UCSD-AML1 (cell line): ENCODE measurements around the gene GNGT1.

Experiments
- DNase-seq: peaks from one replicate; lab custom pipeline; 2025; ENCODE audit not compliant: unreplicated experiment; lab: John Stamatoyannopoulos, UW

Gene GNGT1

DNA sequence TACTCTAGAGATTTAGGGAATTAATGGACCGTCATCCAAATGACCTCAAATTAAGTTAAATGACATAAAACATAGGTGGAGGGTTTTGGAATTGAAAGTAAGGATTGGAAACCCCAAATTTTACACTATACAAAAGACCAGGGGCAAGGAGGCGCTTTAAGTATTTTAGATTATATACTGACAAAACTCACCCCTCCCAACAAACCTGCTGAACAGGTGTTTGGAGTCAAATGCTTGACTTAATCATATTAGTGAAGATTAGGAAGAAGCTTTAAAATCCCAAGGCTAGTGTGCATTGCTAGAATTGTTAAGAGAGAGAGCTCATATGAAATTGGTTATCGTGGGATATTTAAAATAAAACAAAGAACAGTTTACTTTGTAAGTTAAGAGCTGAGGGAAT lies at the start of gene GNGT1:
Gene GNGT1, plus strand, starts transcription at position 301 of the 400 bp plus-strand sequence. CDS start 180 bp downstream, outside the sequence.
- no peak for DNase-seq

DNA sequence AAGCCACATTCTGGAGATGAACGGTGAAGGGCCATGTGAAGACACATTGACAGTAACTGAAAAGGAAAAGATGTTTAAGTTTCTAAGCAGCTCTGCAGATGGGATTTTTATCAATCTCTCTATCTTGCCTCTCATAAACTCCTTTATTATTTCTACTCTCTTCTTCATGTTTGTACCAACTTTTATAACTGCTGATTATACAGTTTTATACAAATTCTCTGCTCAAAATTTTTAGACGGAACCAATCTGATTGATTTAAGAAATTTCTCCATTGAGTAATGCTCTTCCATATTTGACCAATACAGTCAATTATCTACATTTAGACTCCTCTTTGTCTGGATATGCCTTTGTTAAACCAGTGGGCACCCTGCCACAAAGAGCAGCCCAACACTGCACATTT lies 47.5 kb upstream of the GNGT1 start:
- DNase-seq, result no peak

DNA sequence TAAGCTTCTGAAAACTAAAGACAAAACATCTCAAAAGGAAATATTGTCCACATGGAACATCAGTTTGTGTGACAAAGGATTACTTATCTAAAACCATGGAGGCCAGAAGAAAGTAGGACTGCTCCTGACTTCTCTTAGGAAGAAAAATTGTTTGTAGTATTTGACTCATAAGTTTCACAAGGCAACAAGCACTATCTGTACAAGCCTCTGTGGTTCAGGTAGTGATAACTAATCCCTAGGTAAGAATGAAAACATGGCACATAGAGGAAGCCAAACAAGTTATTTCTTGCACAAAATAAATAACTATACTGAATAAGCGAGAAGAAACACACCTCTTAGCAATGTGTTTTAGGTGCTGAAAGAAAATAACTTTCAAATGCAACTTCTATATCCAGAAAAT lies 46.1 kb upstream of the GNGT1 start:
- DNase-seq, result no peak

DNA sequence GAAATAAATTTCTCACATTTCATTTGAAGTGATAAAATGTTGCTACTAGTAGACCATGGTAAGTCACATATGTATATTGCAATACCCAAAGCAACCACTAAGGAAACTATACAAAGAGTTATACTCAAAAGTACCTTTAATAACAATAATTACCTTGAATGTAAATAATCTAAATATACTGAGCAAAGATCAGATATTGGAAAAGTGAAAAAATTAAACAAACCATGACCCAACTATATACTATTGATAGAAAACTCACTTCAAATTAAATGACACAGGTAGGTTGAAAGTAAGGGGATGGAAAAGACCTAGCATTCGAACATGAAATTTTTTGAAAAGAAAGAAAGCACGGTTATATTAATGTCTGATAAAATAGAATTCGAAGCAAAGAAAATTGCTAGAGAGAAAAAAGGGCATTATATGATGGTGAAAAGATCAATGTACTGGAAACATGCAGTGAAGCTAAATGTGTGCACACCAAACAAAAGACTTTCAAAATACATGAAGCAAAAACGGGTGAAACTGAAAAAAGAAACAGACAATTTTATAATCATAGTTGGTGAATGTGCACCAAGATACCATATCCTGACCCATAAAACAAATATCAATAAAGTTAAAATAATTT lies 44.9 kb upstream of the GNGT1 start:
- no peak for DNase-seq

DNA sequence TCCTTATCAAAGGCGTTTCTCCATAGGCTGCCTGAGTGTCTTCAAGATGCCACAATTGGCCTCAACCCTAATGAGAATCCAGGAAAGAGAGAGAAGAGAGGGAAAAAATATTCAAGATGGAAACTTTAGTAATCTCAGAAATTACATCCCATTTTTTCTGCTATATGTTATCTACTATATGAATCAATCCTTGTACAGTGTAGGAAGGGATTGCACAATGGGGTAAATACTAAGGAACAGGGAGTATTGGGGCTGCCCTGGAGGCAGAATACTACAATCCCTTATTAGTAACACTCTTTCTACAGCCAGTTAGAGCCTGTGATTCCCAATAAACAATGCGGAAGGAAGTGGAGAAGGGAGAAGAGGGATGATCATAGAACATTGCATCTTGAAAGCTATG lies 43.7 kb upstream of the GNGT1 start:
- no peak for DNase-seq

DNA sequence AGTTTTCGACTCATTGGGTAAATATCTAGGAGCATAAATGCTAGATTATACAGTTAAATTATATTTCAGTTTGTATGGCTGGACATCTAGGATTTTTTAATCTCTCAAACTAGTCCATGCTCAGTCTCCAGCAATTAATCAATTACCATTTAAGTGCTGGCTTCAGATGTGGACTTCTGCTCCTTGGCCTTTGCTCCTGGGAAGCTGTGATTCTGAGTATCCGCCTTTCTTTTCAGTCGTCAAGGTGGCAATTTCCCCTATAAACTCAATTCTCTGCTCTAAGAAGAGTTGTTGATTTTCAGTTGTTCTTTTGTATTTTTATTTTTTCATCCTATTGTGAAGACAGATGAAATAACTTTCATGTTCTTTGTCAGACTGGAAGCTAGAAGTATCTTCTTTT lies 39.5 kb upstream of the GNGT1 start:
- DNase-seq, result no peak

DNA sequence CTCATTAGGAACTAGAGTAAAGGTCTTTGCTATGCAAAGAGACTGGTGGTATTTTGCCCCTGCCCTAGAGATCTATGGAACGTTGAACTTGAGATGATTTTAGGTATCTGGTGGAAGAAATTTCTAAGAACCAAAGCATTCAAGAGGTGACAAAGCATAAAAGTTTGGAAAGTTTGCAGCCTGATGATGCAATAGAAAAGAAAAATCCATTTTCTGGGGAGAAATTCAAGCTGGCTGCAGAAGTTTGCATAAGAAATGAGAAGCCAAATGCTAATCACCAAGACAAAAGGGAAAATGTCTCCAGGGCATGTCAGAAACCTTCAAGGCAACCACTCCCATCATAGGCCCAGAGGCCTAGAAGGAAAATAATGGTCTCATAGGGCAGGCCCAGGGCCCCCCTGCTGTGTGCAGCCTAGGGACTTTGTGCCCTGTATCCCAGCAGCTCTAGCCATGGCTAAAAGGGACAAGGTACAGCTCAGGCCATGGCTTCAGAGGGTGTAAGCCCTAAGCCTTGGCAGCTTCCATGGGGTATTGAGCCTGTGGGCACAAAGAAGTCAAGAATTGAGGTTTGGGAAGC lies 32.3 kb upstream of the GNGT1 start:
- no peak for DNase-seq

DNA sequence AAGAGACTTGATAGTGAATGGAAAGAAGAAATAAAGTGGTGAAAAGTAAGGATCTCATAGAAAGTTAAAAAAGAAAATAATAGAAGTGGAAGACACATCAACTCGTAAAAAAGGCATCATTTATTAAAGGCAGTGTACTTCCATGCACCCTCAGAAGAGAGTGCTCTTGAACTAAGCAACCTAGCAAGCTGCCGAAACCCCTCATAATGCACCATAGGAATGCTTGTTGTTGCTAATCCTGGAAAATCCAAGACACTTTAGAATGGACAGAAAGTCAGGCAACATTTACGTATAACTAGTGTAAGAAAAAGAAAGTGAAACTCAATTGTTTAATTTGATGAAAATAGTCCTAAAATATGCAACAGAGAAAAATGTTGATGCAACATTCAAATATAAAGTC lies 28.6 kb upstream of the GNGT1 start:
- no peak for DNase-seq

DNA sequence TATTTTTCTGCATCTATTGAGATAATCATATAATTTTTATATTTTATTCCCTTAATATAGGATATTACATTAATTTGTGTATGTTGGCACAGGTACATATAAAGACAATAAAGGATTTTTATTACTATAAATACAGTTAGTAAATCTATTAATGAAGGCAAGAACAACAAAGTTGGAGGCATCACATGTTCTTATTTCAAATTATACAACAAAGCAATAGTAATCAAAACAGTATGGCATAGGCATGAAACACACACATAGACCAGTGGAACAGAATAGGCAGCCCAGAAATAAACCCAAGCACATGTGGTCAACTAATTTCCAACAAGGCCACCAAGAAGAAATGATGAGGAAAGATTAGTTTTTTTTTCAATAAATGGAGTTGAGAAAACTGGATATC lies 27.0 kb upstream of the GNGT1 start:
- no peak for DNase-seq

DNA sequence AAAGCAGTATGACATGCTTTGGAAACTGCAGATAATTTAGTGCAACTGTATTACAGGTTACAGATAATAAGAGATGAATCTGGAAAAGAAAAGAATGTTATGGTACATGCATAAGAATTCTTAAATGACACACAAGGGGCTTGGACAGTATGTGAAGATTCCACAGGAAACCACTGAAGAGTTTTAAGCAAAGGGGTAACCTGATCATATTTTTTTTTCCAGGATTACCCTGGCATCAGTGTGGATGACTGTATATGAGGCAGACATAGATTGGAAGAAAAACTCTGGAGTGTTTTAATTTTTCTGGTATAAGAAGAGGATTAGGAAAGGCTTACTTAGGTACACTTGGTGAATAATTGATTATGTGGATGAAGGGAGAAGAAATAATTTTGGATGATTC lies 23.9 kb upstream of the GNGT1 start:
- no peak for DNase-seq

DNA sequence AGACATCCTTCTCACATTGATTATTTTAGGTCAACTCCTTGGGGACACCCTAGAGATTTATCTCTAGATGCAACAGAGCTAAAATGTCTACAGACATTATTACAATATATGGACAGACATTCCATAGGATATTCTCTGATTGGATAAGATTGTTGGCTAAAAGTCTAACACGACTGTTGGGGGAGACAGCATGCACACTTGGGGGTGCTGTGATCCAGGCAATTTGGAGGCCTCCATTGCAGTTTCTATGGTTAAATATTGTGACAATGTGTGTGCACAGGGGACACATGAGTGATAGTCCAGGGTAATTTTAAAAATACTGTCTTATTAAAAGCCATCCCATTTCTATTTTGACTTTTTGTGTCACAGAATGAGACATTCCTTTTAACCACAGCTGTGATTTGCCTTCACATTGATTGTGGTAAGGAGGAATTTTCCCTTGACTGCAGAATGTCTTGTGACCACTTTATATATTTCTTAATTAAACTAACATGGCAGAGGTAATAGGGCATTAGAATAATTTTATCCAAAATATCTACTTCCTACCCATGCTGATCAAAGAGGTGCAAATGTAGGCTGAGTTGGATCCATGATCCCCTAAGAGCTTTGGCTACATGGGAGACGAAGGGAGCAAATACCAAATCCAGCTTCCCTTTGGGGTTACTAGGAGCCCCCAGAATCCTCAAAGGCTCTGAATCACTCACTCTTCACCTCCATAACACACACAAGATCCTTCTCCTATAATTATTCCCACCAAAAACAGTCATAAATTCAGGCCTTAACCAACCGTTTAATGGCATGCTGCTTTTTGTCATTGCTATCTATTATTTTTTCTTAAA lies 23.1 kb upstream of the GNGT1 start:
- no peak for DNase-seq

DNA sequence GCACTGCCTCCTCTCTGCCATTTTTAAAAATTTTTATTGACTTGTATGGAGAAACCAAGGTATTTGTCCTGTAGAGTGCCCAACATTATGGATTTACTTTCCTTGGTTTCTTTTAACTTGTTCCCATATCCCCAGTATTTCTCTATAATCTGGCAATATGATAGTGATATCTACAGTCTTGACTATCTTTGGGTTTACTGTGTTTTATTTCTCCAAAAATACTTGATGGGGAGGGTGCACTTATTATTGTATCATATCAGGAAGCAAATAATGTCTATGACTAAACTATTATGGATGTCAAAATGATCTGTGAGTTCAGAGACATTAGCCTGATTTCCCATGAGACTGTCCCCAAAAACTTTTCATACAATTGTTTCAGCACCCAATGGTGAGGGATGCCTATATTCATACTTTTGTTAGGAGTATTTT lies 22.4 kb upstream of the GNGT1 start:
- no peak for DNase-seq

DNA sequence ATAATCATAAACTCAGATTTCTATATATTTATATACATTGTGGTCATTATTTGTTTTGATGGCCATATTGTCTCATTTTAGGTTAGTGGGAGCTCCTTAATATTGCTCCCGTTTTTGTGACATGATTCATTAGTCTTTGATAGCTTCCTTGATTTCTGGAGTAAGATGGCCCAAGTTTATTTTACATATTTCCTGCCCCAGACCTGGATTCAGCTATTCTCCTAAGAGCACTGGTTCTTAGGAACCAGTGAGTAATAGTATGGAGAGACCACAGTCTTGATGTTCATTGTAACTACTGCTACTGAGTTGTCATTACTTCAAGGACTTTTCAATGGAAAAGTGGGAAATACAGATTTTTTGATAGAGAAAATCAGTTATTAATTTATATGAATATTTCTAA lies 21.8 kb upstream of the GNGT1 start:
- no peak for DNase-seq

DNA sequence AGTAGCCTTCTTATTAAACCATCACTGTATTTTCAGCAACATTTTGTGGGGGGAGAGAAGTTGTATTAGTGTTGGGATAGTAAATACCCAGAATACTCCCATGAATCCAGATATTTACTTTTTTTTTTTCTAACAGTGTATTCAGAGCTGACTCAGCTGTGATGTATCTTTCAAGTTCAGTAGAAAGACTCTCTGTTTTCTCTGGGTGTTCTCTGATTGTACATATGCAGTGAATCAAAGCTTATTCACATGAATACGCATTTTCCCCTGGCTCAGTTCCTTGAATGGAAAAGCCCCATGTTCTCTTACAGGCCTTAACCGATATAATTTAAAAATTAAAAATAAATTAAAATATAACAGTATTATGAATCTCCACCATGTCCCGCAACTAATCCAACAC lies 17.1 kb upstream of the GNGT1 start:
- DNase-seq, result no peak

DNA sequence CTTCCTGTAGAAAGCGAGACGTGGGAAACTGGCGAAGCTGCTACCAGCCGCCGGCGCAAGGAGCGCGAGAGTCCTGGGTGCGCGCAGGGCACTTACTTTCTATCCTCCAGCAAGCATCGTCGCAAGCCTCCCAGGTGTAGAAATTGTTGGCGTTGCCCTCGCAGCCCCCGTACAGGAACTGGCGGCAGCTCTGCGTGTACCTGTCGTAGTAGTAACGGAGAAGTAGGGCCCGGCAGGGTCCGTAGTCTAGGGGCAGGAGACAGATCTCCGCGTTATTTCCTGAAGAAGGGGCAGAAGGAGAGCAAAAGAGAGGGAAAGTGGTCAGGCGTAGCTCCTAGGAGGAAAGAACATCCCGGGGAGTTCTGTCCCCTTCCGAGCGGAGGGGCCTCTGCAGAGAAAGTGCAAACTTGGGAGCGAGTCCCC lies 16.3 kb upstream of the GNGT1 start:
- DNase-seq, result no peak

DNA sequence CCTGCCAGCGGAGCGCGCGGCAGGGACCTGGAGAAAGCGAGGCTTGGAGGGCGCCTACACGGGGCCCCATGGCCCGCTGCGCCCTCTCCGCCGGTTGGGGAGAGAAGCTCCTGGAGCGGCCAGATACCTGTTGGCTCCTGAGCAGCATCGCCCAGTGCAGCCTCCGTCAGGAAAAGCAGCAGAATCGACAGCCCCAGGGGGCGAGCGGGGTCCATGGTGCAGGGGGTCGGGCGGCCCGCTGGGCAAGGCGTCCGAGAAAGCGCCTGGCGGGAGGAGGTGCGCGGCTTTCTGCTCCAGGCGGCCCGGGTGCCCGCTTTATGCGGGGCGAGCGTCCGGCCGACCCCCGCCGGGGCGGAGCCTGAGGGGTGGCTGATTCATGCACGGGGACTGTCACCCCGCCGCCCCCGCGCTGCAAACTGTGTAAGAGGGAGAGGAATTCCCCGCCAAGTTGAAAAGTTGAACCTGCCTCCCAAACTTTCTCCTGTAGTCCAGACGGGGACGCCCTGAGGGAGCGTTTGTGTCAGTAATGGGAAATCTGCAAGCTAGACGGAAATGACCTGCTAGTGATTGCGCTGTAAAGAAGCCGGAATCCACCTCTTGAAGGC lies 15.8 kb upstream of the GNGT1 start, which contains the start of gene TFPI2:
Gene TFPI2, minus strand, starts transcription at position 290 of the 605 bp plus-strand sequence. Its CDS starts 75 bp downstream, at position 215.
- no peak for DNase-seq

DNA sequence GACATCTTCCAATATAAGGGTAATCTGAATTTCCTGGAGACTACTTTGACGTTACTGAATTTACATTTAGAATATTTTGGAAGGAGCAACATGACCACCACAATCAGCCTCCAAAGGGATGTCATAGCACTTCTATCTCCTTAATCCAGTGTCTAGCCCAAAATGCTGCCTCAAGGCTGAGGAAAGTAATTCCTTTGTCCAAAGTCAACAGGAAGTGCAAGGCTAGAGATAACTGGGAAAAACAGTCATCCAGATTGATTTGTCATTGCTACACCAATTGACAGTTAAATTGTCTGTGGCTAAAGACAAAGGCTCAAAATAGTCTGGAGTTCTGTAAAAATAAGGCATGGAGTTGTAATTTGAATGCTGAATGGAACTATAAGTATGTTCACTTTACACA lies 11.9 kb upstream of the GNGT1 start:
- no peak for DNase-seq

DNA sequence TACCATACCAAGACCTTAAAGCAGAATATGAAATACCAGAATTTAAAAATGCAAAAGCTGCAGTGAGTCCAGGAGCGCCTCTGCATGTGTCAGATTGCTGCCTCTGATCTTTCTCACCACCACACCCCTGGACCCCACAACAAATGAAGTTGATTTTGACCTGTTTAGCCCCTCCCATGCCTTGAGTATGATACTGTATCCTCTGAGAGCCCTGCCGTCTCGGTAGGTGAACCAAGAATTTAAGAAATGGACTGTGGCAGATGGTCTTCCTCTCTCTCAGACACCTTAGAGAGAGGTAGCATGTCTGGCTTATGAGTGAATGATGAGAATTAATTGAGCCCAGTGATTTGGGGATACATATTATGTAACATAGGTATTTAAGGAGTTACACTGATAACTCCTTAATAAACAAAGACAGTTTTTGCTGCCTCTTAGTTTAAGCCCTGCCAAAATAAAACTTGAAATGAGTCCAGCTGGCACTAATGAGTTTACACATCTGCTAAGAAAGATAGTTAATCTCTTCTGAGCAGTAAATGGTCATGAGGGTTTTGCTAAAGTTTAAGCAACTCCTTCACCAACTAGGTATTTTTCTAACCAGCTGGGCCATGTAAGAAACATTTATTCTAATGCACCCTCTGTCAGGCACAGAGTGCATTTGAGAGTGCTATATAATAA lies 11.3 kb upstream of the GNGT1 start:
- no peak for DNase-seq

DNA sequence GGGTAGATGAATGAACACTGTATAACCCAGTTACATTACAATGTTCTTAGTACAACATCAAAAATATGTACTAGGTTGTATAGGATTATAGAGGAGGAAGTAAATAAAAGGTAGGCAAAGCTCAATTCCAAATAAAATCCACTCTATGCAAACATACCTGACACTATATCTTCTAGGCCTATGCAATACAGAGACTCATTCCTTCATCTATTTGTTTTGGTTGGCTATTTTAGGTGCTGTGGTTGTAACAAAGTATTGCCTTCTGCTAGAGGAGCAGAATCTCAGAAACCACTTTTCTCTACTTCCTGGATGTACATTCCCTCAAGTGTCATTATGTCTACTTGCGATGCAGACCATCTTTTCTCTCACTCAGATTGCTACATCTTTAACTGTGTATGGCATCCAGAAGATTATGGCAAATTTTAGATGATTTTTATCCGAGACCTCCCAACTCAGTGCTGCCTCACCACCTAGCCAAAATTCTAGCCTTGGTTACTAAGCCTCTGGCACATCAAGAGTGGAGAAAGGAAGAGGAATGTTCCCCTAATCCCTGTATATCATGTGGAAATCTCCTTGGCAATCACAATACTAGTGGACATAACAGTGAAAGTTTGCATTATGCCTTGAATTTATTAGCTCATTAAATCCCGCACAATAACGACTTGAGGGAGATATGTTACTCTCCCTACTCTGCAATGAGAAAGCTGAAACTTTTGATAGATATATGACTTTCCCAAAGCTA lies 10.3 kb upstream of the GNGT1 start:
- DNase-seq, result no peak

DNA sequence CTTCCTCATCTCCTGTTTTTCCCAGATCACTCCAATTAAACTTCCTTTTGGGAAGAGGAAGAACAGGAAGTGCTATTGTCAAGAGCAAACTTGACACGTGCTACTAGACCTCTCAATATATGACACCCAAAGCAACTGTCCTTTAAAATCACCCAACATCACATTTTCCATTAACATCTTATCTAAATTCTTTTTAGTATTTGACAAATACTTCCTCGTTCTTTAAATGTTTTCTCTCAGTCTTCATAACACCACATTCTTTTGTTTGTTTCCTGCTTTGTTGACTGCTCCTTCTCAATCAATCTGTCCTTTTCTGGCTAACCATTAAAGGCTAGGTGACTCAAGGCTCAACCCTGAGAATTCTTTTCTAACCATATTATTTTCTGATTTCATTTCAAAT lies 8.7 kb upstream of the GNGT1 start:
- no peak for DNase-seq
